NCI-H2196 (cell line): ENCODE data around the gene CFAP54.
"Not testable (repeated sequence)": the region's sequence is repeated elsewhere in the genome, so short reads cannot be mapped to it uniquely, and the experiment has no call there.

Experiments used
- DNase-seq: peaks from one replicate; lab custom pipeline; 2025; ENCODE audit not compliant: unreplicated experiment; lab: John Stamatoyannopoulos, UW

CFAP54 gene

DNA sequence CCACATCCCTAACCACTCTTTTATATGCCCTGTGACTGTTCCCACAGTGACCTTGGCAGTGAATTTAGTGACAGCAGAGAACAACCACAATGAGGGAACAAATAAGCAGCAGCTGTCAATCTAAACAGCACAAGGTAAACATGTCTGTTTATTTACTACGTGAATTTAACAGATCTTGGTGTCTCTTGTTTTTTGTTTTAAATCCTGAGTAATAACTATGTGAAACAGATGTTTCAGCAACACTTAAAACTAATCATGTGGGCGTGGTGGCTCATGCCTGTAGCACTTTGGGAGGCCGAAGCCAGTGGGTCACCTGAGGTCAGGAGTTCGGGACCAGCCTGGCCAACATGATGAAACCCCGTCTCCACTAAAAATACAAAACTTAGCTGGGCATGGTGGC lies 17.0 kb upstream of the CFAP54 start:
- no peak for DNase-seq

DNA sequence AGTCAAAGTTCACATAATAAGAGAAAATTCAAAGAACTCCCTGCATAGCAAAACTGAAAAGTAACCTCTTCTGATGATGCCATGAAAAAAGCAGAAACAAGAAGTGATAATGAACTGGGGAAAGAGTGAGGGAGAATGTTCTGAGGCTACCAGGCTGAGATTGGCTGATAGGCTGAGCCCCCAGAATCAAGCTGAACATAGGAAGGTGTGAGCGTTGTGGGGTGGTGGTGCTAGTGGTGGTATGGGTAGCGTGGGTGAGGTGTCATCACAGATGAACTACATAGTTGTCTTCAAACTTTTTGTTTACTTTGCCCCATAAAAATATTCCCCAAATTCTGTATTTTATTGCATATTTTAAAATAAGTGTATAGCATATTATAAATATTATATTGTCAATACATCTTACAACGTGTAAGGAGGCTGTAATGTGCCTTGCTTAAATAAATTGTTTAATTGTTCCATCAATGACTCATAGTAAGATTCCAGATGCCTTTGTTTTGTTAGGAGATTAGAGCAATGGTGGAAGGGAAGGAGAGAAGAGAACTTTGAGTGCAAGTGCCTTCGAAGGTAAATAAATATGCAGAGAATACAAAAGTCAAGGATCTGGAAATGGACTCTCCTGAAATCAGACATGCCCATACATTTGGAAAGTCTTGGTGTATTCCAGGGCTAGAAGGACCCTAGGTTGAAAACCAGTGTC lies 15.8 kb upstream of the CFAP54 start:
- no peak for DNase-seq

- no peak for DNase-seq
These were observed 15.2 kb upstream of the CFAP54 start for GRCh38 chr12:96474206-96474605.

DNA sequence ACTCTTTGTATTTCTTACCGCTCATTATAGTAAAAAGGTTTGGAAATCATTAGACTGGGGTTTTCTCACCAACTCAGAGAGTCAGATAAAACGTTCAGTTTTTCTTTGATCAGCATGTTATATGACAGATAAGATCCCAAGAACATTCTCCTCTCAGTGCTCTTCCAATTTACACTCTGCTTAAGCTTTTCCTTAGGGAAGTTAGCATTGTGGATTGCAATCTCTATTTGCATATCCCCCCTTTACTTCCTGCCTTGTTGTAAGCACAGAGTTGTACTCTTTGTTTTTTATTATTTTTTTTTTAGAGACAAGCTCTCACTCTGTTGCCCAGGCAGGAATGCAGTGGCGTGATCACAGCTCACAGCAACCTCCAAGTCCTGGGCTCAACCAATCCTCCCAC lies 11.4 kb upstream of the CFAP54 start:
- DNase-seq = no peak

DNA sequence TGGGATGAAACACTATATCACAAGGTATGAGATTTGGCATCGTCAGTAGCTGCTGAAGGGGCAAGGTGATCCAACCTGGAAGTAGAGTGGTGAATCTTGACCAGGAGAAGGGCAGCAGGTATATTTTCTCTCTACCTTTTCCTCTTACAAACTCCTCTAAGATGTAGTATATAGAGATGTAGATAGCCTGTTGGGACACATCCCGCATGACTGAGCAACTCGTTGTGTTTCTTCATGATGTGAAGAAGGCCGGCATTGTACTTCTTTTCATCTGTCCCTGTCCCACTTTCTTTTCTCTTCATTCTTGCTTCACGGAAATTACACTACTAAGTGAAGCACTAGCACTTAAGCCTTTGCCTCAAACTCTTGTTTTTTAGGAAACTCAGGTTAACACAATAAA lies 7.3 kb upstream of the CFAP54 start:
- DNase-seq = no peak

GRCh38 chr12:96483116-96483515 lies 6.3 kb upstream of the CFAP54 start:
- no peak for DNase-seq

DNA sequence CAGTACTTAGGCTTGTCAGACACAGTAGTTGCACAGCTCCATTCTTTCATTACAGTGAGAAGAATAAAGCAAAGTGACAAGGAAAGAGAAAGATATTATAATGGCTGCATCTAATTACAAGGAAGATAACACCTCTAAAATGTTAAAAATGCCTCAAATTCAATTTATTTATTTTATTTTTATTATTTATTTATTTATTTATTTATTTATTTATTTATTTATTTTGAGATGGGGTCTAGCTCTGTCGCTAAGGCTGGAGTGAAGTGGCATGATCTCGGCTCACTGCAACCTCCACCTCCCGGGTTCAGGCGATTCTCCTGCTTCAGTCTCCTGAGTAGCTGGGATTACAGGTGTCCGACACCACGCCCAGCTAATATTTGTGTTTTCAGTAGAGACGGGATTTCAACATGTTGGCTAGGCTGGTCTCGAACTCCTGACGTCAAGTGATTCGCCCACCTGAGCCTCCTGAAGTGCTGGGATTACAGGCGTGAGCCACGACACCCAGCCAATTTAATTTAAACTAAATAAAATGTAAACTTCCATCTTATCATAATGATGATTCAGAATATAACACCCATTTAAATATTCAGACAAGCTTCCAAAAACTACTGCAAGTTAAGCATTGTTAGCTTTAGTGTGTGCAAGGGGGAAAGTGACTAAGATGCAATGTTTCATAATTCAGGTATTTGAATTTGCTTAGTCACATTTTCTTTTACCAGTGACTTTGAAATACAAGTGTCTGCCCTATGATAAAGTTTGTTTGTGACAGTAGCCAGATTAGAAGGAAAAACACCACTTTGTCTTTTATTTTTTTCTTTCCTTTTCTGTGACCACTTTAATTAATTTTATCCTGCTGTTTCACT lies 2.4 kb upstream of the CFAP54 start:
- DNase-seq = no peak

- no peak for DNase-seq
These were observed 1.7 kb upstream of the CFAP54 start for GRCh38 chr12:96487634-96488033.

DNA sequence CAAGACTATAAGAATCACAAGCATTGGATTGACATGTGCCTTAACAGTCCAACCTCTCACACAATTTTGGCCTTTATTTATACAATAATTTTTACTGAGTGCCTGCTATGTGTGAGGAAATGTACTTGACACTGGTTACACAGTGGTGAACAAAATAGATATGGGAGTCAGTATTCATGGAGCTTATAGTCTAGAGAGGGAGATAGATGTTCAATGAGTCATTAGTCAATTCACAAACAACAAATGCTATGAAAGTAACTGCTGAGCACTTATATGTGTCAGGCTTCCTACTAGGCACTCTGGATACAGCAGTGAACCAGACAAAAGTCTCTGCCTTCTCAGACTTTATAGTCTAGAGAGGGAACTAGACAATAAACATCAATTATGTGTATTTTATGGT lies 3.7 kb downstream of the CFAP54 start:
- DNase-seq = no peak

DNA sequence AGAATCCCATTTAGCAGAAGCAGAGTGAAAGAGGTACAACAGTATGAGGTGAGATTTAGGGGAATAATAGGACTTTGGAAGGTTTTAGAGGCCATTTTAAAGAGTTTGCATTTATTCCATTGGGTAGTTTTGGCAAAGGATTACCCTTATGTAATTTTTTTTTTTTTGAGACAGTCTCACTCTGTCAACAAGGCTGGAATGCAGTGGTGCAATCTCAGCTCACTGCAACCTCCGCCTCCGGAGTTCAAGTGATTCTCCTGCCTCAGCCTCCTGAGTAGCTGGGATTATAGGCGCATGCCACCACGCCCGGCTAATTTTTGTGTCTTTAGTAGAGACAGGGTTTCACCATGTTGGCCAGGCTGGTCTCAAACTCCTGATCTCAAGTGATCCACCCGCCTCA lies 4.8 kb downstream of the CFAP54 start:
- not testable (repeated sequence) for DNase-seq

- no peak for DNase-seq
These were observed 5.8 kb downstream of the CFAP54 start for GRCh38 chr12:96495155-96495554.

GRCh38 chr12:96495841-96496545 lies 6.6 kb downstream of the CFAP54 start:
- DNase-seq = no peak

DNA sequence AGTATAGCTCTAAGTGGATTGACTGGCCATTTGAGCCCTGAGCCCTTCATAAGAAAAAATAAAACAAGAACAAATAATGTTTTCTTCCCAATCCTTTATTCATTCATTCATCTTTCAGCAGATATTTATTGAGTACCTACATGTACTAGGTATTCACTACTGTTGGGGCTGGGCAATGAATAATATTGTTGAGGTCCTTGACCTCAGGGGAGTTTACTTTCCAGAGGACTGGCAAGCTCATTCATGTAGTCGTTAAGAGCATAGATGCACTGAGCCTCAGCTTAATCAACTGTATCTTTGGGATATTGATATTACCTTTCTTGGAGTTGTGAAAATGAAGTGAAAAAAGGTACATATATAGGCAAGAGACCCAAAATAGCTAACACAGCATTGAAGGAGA lies 7.6 kb downstream of the CFAP54 start:
- no peak for DNase-seq

DNA sequence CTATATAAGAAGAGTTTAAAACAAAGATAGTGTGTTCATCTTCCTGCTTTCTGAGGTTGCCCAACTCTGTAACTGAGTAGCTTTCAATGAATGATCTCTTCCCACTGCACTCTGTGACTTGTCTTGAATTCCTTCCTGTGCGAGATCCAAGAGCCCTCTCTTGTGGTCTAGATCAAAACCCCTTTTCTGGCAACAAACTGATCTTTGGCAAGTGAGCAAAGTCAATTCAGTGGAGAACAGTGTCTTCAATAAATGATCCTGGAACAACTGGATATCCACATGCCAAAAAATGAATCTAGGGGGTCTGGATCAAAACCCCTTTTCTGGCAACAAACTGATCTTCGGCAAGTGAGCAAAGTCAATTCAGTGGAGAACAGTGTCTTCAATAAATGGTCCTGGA lies 8.5 kb downstream of the CFAP54 start:
- no peak for DNase-seq

DNA sequence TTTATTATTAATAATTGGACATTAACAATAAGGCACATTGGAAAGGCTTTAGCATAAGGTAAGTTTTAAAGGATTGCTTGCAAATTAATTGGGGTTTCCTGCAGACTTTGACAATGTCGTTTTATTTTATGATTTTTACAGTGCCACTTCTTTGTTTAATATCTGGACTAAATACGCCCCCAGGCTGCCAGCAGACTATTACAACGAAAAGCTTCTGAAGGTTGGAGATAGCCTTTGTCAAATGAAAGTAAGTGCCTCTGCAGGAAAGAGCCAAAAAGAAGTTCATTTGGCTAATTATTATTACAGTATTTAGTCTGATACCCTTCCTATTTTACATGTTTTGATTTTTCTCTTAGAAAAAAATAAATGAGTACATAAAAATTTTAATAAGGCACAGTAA lies 11.3 kb downstream of the CFAP54 start:
- DNase-seq = no peak

DNA sequence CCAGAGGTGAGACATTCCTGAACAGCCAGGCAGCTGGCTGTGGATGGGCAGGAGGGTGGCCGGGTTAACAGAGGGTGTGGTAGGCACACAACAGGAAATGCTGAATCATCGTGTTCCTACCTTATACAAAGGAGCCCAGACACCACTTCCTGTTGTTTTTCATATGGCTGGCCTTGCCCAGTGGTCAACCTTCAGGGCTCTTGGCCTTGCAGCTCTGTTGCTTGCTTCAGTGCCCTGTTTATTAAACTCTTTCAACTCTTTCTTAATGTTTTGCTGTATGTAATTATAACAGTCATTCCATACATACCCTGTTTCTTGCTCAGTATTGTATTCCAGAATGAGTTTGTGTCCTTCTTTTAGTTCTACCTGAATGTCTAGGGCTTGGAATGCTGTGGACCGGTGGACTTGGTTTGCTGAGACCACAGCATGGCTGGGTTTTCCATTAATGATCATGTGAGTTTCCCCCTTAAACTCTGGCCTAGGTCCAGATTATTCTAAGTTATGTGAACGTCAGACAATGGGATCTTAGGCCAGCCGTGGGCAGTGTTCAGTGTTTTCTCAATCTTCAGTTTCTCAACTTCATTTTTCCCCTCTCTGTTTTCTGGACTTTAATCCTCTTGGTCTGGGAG lies 11.9 kb downstream of the CFAP54 start:
- no peak for DNase-seq

GRCh38 chr12:96501908-96502307 lies 12.5 kb downstream of the CFAP54 start:
- DNase-seq = no peak

GRCh38 chr12:96502477-96502876 lies 13.1 kb downstream of the CFAP54 start:
- DNase-seq = no peak

GRCh38 chr12:96502949-96503532 lies 13.7 kb downstream of the CFAP54 start:
- DNase-seq = no peak

GRCh38 chr12:96503976-96504375 lies 14.6 kb downstream of the CFAP54 start:
- no peak for DNase-seq

DNA sequence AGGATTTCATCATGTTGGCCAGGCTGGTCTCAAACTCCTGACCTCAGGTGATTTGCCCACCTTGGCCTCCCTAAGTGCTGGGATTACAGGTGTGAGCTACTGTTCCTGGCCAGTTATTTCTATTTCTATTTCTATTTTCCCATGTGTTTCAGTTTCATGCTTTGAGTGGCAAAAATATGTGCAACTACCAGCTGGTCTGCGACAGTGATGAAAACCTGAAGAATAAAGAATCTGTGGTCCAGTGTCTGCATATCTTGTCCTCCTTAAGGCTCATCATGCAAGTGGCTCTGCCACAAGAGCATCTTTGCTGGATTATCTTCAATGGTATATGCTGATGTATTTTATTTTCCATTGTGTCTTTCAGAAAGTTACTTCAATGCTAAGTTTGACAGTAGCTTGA lies 17.4 kb downstream of the CFAP54 start:
- no peak for DNase-seq
